ENCODE results near the gene FAM181A. TPM values are rescaled to one million over a fixed set of nuclear protein-coding genes. Genes with fewer than 3 reads are reported as not detected.

FAM181A gene
- total RNA-seq, 2 experiments from 2014 or later: not detected

DNA sequence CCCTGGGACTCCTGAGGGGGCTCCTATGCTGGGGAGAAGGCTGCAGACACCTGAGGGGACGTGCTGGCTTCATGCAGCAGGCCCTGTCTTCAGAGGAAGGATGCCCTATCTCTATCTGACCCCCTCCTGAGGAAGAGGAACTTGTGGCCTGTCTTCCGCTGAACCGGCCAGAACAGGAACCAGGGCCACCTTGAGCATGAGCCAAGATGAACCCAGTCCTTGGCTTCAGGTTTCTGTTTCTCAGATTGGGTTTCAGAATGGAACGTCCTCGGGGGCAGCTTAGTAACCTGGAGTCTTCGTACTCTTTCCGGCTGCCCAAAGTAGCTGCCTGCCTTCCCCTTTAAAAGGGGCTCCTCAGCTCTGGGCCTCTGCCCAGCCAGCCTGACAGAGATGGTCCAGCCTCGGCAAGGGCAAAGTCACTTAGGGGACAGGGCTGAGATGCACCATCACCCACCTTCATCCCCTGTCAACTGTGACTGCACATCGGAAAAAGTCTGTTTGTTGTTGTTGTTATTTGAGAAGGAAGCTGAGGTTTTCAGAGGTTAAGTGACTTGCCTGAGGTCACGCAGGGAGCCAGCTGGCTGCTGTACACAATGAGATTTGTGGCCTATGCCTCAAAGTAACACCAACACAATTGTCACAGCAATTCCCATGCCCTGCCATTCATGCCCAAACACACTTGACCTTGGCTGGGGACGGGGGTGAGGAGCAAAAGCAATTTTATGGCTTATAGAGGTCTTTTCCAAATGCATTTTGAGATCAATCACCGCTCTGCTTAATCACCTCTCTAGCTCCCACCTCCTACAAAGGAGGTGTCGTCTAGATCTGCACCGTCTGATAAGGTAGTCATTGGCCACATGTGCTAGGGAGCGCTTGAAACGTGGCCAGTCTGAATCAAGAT lies 35.8 kb downstream of the FAM181A start:
- peaks cover 92% of the 10 kb centered on the region for H3K4me1 Mint-ChIP-seq (ENCODE audit: low read depth)
- peak; percentile 79 for DNase-seq
- peaks cover 22% of the 10 kb centered on the region for H3K36me3 Mint-ChIP-seq (ENCODE audit: low read depth)
- peak overlapping the region; percentile 66 for H3K4me3 Mint-ChIP-seq
- CTCF ChIA-PET: interaction anchor here (0.9 to 12.0 kb wide), 7 partner anchors 9 to 73 kb away, joined by 3 to 170 read pairs (median 7); partner anchors contain the start of gene ASB2
- POLR2A ChIA-PET: interaction anchor here (0.7 to 8.4 kb wide), 9 partner anchors 11 to 757 kb away, joined by 3 to 180 read pairs (median 4); partner anchors contain the start of genes ASB2 and OTUB2
- intact Hi-C loops (cut with micrococcal nuclease): no loop called here
- H3K9me3 Mint-ChIP-seq: peaks cover 5% of the 10 kb centered on the region
- peak overlapping the region; percentile 99 for H3K27ac Mint-ChIP-seq
- H3K27me3 Mint-ChIP-seq: no peaks in the 10 kb centered on the region
- ATAC-seq: peak; percentile 33
- TF ChIP-seq, protein P1, sequence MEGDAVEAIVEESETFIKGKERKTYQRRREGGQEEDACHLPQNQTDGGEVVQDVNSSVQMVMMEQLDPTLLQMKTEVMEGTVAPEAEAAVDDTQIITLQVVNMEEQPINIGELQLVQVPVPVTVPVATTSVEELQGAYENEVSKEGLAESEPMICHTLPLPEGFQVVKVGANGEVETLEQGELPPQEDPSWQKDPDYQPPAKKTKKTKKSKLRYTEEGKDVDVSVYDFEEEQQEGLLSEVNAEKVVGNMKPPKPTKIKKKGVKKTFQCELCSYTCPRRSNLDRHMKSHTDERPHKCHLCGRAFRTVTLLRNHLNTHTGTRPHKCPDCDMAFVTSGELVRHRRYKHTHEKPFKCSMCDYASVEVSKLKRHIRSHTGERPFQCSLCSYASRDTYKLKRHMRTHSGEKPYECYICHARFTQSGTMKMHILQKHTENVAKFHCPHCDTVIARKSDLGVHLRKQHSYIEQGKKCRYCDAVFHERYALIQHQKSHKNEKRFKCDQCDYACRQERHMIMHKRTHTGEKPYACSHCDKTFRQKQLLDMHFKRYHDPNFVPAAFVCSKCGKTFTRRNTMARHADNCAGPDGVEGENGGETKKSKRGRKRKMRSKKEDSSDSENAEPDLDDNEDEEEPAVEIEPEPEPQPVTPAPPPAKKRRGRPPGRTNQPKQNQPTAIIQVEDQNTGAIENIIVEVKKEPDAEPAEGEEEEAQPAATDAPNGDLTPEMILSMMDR (IDR thresholded peaks at IDR 0.05): no peak

- Mint-ChIP-seq H3K4me1 (ENCODE audit: low read depth) (peaks cover 86% of the 10 kb centered on the region), H3K9me3 (peaks cover 5% of the 10 kb centered on the region), H3K27me3 (no peaks in the 10 kb centered on the region), H3K27ac (peak overlapping the region; percentile 99), H3K4me3 (peak overlapping the region; percentile 66), H3K36me3 (ENCODE audit: low read depth) (peaks cover 22% of the 10 kb centered on the region)
- TF ChIP-seq, protein P1 (IDR thresholded peaks at IDR 0.05): no peak
- CTCF ChIA-PET: interaction anchor here (1.2 to 12.0 kb wide), 5 partner anchors 8 to 40 kb away, joined by 4 to 170 read pairs (median 7); no protein-coding TSS in a partner anchor
- intact Hi-C loops (cut with micrococcal nuclease): no loop called here
- POLR2A ChIA-PET: interaction anchor here (0.7 to 8.4 kb wide), 9 partner anchors 10 to 757 kb away, joined by 3 to 180 read pairs (median 4); partner anchors contain the start of genes ASB2 and OTUB2
- ATAC-seq (no peak), DNase-seq (peak; percentile 32)
Measured at GRCh38 chr14:93963692-93964091, 36.5 kb downstream of the FAM181A start.

GRCh38 chr14:93964281-93964680 lies 37.1 kb downstream of the FAM181A start:
- ChIA-PET POLR2A (interaction anchor here (0.8 to 8.4 kb wide), 4 partner anchors 9 to 71 kb away, joined by 3 to 180 read pairs (median 6); partner anchors contain the start of gene ASB2), CTCF (interaction anchor here (1.3 to 12.0 kb wide), 2 partner anchors 26 to 37 kb away, joined by 4 to 170 read pairs; no protein-coding TSS in a partner anchor)
- Mint-ChIP-seq H3K27ac (peak overlapping the region; percentile 99), H3K9me3 (peaks cover 5% of the 10 kb centered on the region), H3K4me3 (no peak overlapping the region), H3K36me3 (ENCODE audit: low read depth) (peaks cover 17% of the 10 kb centered on the region), H3K27me3 (no peaks in the 10 kb centered on the region), H3K4me1 (ENCODE audit: low read depth) (peaks cover 84% of the 10 kb centered on the region)
- TF ChIP-seq, protein P1 (IDR thresholded peaks at IDR 0.05): no peak
- DNase-seq: no peak
- no peak for ATAC-seq
- intact Hi-C loops (cut with micrococcal nuclease): no loop called here

DNA sequence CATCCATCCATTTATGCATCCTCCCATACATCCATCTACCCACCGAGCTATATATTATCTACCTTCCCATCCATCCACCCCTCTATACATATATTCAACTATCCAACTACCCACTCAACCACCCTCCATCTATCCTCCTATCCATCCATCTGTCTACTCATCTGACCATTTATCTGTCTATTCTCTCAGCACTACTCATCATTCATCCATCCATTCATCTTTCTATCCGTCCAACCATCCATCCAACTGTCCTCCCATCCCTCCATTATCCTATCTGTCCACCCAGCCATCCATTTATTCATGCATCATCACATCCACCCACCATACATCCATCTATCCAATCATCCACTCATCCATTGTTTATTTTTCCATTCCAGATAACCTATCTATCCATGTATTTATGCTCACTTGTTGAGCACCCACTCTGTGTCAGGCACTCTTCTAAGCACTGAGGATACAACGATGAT lies 37.7 kb downstream of the FAM181A start:
- H3K27ac Mint-ChIP-seq: peak overlapping the region; percentile 99
- ATAC-seq (no peak), DNase-seq (no peak)
- no peaks in the 10 kb centered on the region for H3K27me3 Mint-ChIP-seq
- intact Hi-C loops (cut with micrococcal nuclease): no loop called here
- POLR2A ChIA-PET: interaction anchor here (0.8 to 8.4 kb wide), 4 partner anchors 9 to 70 kb away, joined by 3 to 180 read pairs (median 4); partner anchors contain the start of gene ASB2
- H3K36me3 Mint-ChIP-seq (ENCODE audit: low read depth): peaks cover 17% of the 10 kb centered on the region
- TF ChIP-seq, protein P1 (IDR thresholded peaks at IDR 0.05): no peak
- no peak overlapping the region for H3K4me3 Mint-ChIP-seq
- CTCF ChIA-PET: interaction anchor here (12.0 kb wide), 1 partner anchor 27 kb away, joined by 170 read pairs; no protein-coding TSS in a partner anchor
- H3K9me3 Mint-ChIP-seq: peaks cover 5% of the 10 kb centered on the region
- peaks cover 80% of the 10 kb centered on the region for H3K4me1 Mint-ChIP-seq (ENCODE audit: low read depth)

All from activated CD8-positive, alpha-beta T cell treated with anti-CD3 and anti-CD28 coated beads for 36 hours (primary cell).